GM21717 (cell line): ENCODE data around the gene MLANA.

ENCODE experiments used
- ATAC-seq: cut with Tn5 transposase; IDR thresholded peaks from one replicate; pipeline ENCODE4 v1.9.1; 2021; ENCODE audit warnings: mild to moderate bottlenecking, moderate library complexity; ENCODE audit not compliant: unreplicated experiment

The MLANA gene

GRCh38 chr9:5897851-5898250, 7.2 kb downstream of the MLANA start:
- no peak for ATAC-seq

DNA sequence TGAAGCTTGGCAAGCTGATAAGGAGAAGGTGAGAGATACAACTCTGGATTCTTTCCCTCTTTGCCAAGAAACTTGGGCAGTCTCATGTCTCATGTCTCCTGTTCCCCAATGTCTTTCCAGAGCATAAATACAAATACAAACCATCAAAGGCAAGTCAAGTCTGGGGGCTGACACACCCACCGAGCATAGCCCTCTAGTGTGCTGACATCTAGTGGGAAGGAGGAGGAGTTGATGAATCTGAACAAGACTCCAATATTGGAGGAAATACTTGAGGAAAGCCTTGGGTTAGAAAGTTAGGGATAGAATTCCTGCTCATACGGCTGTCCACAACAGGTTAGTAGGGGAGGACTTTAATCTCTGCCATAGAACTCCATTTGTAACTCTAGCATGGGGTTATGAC, 8.6 kb downstream of the MLANA start:
- no peak for ATAC-seq

- ATAC-seq: no peak
Measured at GRCh38 chr9:5900622-5901021, 9.9 kb downstream of the MLANA start.

- ATAC-seq: no peak
Measured at GRCh38 chr9:5902377-5902776, 11.7 kb downstream of the MLANA start.

- no peak for ATAC-seq
Measured at GRCh38 chr9:5908918-5909317, 18.2 kb downstream of the MLANA start.

- ATAC-seq: no peak
Measured at GRCh38 chr9:5909976-5910375, 19.3 kb downstream of the MLANA start.

DNA sequence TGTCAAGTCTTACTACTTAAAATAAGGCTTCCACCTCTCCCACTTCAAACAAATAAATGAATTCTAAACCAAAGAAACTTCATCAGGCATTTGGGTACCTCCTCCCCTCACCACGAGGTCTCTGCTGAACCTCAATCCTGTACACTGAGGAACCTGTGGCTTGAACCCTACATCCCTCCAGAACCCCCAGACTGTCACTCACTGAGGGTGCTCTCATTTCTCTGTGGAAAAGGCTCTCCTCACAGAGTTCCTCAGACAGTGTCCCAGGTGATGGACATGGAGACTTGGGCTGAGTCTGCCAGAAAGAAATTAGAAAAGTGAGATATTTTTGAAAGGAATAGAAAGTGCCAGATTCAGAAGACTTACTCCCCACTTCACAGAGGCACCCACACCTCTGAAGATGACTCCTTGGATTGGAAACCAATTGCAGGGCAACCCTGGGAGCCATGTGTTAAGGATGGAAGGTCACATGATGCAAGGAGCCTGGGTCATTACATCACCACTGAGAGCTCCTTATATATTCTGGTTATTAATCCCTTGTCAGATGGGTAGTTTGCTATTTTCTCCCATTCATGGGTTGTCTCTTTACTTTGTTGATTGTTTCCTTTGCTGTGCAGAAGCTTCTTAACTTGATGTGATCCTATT, 19.8 kb downstream of the MLANA start:
- ATAC-seq: no peak

DNA sequence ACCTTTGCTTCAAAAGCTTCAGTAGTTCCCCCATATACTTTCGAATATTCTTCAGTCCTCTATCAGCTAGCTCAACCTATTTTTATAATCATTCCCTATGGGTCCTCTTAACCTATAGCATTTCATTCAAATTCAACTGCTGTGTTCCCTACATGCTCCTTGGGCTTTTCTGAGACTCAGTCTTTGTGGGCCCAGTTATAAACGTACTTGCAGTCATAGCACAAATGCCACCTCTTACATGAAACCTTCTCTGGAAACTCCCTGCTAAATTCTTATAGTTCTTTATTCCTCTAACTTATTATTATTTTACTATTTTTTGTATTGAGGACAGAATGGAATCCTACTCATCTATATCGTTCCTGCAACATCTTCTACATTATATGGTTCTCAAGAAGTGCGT, 24.7 kb downstream of the MLANA start:
- ATAC-seq: no peak

DNA sequence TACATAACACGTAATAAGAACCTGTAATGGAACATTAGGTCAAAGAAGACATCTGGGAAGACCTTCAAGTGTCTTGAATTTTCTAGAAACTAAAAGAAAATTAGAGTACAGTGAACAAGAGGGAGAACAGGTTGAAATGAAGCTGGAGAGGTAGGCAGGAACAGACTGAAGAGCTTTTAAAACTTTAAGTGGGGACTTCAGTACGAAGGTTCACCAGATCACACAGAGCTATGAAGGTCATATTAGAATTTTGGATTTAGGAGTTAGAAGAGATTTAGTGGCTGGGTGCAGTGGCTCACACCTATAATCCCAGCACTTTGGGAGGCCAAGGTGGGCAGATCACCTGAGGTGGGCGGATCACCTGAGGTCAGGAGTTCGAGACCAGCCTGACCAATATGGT, 26.6 kb downstream of the MLANA start:
- no peak for ATAC-seq

GRCh38 chr9:5917888-5918287, 27.2 kb downstream of the MLANA start:
- no peak for ATAC-seq

- no peak for ATAC-seq
Measured at GRCh38 chr9:5918460-5918859, 27.8 kb downstream of the MLANA start.

GRCh38 chr9:5920860-5921328, 30.2 kb downstream of the MLANA start:
- ATAC-seq: peak; percentile 77

- ATAC-seq: no peak
Measured at GRCh38 chr9:5922192-5922591, 31.5 kb downstream of the MLANA start.

- ATAC-seq: no peak
Measured at GRCh38 chr9:5931657-5932056, 41.0 kb downstream of the MLANA start.

GRCh38 chr9:5938449-5938848, 47.8 kb downstream of the MLANA start:
- no peak for ATAC-seq

- no peak for ATAC-seq
Measured at GRCh38 chr9:5939530-5939929, 48.8 kb downstream of the MLANA start.

DNA sequence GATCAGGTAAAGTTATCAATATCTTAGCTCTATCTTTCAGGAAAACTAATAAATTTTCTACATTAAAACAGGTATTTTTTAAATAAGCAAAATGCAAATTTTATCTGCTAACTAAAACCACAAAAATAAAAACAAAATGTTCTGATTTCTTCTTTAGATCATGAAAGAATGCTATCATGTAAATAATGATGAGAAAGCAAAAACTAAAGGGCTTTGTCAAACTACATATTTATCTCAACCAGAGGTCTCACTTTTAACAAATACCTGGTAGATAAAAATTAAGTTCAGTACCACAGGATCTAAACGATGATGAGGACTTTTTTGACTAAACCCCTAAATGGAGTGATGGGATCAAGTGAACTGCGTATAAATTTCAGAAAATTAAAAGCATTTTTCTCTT, 50.5 kb downstream of the MLANA start:
- no peak for ATAC-seq

DNA sequence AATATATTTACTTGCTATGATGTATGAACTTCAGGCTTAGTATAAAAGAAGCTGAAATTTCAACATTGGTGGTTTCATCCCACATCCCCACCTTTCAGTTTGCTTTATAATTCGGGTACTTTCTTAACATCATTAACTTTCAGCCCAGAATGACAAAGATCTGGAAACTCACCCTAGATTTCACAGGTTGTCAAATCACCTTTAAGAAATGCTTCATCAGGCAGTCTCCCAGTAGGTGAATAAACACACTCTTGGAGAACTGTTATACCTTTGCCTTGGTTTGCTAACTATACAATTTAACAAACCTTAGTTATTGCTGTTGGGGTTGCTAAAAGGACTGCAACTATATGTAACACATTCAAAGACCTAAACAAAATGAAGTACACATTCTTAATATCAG, 54.4 kb downstream of the MLANA start:
- no peak for ATAC-seq

DNA sequence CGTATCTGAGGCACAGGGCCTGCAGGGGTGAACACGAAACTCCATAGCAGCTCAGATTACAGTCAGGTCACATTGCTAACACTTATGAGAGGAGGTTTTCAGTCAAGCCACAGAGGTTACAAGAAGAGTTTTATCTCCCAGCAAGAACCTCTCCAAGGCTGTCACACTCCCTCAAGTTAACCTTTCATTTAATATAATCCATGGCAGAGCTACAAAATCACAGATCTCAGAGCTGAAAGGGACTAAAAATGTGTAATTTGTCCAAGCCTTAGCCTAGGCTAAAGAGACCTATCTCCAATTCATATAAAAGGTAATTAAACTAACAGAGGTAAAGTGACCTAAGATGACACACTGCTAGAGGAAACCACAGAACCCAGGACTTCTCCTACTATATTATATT, 57.2 kb downstream of the MLANA start:
- ATAC-seq: no peak

DNA sequence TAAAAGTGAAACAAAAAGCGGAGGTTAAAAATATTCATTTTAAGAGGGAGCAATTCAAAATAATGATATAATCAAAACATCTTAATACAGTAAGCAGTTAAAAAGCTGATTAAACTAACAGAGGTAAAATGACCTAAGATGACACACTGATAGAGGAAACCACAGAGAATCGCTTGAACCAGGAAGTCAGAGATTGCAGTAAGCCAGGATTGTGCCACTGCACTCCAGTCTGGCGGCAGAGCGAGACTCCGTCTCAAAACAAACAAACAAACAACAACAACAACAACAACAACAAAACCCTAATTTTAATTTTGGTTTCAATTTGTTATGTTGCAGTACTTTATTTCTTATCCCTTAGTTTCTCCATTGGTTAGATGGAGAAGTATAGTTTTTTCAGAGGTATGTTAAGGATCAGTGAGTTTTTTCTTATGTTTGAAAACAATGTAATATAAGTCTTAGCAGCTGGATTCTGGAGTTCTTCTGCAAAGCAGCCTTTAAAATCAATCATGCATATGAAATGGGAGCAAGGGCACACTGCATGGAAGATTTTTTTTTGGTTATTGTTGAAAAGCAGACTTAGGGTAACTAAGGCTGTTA, 58.5 kb downstream of the MLANA start:
- ATAC-seq: no peak

DNA sequence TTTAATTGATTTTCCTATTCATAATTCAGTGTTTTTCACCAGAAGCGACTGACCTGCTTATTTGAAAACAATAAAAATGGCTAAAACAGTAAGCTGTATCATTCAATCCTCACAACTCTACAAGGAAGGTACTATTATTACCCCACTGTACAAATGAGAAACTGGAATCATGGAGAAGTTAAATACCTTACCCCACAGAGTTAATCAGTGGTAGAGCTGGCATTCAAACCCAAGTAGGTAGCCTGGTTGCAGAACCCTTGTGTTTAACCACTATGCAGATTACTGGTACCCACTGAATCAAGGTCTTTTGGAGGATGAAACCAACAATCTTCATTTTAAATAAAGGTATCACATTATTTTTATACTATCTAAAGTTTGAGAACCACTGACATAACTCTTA, 59.6 kb downstream of the MLANA start:
- no peak for ATAC-seq

DNA sequence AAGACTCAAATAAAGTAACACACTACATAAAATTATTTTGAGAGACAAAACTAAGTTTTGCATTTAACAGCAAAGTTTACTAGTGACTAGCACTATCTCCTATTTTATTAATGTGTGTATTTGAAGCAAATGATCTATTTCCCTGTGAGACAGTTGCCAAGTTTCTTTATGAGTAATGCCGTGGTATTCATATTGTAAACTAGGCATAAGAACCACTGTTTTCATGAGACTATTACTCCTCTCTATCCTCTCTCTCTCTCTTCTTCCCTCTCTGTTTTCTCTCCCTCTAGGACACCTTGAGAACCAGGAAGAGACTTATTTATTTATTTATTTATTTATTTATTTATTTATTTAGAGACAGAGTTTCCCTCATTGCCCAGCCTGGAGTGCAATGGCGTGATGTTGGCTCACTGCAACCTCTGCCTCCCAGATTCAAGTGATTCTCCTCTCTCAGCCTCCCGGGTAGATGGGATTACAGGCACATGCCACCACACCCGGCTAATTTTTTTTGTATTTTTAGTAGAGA, 61.1 kb downstream of the MLANA start:
- ATAC-seq: no peak
